ENCODE data around the gene ANKRD24. TPM values are rescaled to one million over a fixed set of nuclear protein-coding genes. Genes with fewer than 3 reads are reported as not detected.
"Not testable (repeated sequence)": the region's sequence is repeated elsewhere in the genome, so short reads cannot be mapped to it uniquely, and the experiment has no call there.

The ANKRD24 gene
- total RNA-seq, 1 experiment from 2014 or later: 0.33 TPM

DNA sequence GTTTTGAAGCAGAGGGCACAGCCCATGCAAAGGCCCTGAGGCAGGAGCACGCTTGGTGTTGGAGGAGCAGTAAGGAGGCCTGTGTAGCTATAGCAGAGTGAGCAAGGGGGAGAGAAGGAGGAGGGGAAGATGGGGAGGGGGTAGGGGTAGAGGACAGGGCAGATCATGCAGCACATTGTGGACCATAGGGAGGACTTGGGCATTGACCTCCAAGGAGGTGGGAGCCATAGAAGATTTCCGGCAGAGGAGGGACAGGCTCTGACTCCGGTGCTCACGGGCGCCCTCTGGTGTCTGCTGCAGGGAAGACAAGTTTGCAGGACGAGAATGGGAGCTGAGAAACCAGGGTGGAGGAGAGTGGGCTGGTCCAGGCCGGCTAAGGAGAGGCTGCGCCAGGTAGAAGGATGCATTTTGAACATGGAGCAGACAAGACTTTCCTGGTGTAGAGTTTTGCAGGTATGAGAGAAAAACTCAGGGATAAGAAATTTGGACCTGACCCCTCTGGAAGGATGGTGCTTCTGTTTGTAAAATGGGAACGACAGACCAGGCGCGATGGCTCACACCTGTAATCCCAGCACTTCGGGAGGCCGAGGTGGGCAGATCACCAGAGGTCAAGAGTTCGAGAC is 42.8 kb upstream of the ANKRD24 start:
- CTCF ChIA-PET: interaction anchor here (0.7 to 0.9 kb wide), 2 partner anchors 9 to 35 kb away, joined by 3 to 4 read pairs; no protein-coding TSS in a partner anchor
- H3K9ac ChIP-seq (ENCODE audit: low read length): no peak overlapping the region
- POLR2A ChIA-PET (ENCODE audit: unreplicated experiment): no interaction called here
- no peaks in the 10 kb centered on the region for H3K9me2 ChIP-seq (replicated peaks; ENCODE audit: low read length)
- H3K4me1 ChIP-seq (ENCODE audit: insufficient read depth, low read length): peaks cover 3% of the 10 kb centered on the region
- H3K4me3 ChIP-seq (ENCODE audit: low read length): 0 out of 2 replicates have a peak overlapping the region, but pooled peaks have one; percentile 21
- no peaks in the 10 kb centered on the region for H4K20me1 ChIP-seq (ENCODE audit: low read length)
- no peaks in the 10 kb centered on the region for H3K9me3 ChIP-seq (ENCODE audit: low read length)
- no peak overlapping the region for H3K27ac ChIP-seq (ENCODE audit: low read length)
- H3K79me2 ChIP-seq (ENCODE audit: low read length): no peaks in the 10 kb centered on the region
- DNase-seq (peak; percentile 71), ATAC-seq (peak; percentile 84)
- no peaks in the 10 kb centered on the region for H3F3A ChIP-seq (ENCODE audit: low read length, unreplicated experiment)
- no peaks in the 10 kb centered on the region for H3K36me3 ChIP-seq (ENCODE audit: low read depth, low read length)
- H3K4me2 ChIP-seq (ENCODE audit: low read length): peak overlapping the region; percentile 62
- TF ChIP-seq, protein P1, sequence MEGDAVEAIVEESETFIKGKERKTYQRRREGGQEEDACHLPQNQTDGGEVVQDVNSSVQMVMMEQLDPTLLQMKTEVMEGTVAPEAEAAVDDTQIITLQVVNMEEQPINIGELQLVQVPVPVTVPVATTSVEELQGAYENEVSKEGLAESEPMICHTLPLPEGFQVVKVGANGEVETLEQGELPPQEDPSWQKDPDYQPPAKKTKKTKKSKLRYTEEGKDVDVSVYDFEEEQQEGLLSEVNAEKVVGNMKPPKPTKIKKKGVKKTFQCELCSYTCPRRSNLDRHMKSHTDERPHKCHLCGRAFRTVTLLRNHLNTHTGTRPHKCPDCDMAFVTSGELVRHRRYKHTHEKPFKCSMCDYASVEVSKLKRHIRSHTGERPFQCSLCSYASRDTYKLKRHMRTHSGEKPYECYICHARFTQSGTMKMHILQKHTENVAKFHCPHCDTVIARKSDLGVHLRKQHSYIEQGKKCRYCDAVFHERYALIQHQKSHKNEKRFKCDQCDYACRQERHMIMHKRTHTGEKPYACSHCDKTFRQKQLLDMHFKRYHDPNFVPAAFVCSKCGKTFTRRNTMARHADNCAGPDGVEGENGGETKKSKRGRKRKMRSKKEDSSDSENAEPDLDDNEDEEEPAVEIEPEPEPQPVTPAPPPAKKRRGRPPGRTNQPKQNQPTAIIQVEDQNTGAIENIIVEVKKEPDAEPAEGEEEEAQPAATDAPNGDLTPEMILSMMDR (conservative IDR thresholded peaks at IDR 0.05; ENCODE audit: low read depth, low read length): peak; percentile 73
- no peak for TF ChIP-seq EZH2 (IDR thresholded peaks at IDR 0.05; ENCODE audit: low read length, unreplicated experiment)
- intact Hi-C loops (cut with micrococcal nuclease): loop anchor here (5.0 kb wide), 1 partner anchor 48 kb away; no protein-coding TSS in a partner anchor
- H2AFZ ChIP-seq (ENCODE audit: low read length): no peak overlapping the region
- H3K27me3 ChIP-seq (ENCODE audit: low read length): no peaks in the 10 kb centered on the region
- no TSS peak for BruUV-seq (replicated peaks)

DNA sequence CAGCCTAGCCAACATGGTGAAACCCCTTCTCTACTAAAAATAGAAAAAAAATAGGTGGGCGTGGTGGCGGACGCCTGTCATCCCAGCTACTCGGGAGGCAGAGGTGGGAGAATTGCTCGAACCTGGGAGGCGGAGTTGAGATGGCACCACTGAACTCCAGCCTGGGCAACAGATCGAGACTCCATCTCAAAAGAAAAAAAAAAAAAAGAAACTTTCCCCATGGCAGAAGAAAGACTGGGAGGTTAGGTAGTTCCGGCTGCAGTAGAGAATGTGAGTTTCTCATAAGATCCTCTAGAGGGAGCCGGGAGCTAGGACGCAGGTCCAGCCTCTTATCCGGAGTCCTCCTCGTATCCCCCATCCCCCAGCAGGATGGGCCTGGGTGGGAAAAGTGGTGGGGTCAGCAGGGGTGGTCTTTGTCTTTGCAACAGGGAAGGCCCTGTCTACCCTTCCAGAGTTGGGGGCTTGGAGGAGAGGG is 42.2 kb upstream of the ANKRD24 start:
- BruUV-seq (replicated peaks): no TSS peak
- TF ChIP-seq EZH2 (IDR thresholded peaks at IDR 0.05; ENCODE audit: low read length, unreplicated experiment): no peak
- TF ChIP-seq, protein P1 (conservative IDR thresholded peaks at IDR 0.05; ENCODE audit: low read depth, low read length): peak; percentile 56
- TF ChIP-seq EZH2phosphoT487 (IDR thresholded peaks at IDR 0.05; ENCODE audit: borderline replicate concordance, low read length): no peak
- Histone ChIP-seq H3K9ac (ENCODE audit: low read length) (no peak overlapping the region), H3K27me3 (ENCODE audit: low read length) (no peaks in the 10 kb centered on the region), H3K9me3 (ENCODE audit: low read length) (no peaks in the 10 kb centered on the region), H3K4me2 (ENCODE audit: low read length) (peak overlapping the region; percentile 62), H3K9me2 (replicated peaks; ENCODE audit: low read length) (no peaks in the 10 kb centered on the region), H2AFZ (ENCODE audit: low read length) (no peak overlapping the region), H3K79me2 (ENCODE audit: low read length) (no peaks in the 10 kb centered on the region), H3K4me3 (ENCODE audit: low read length) (0 out of 2 replicates have a peak overlapping the region, but pooled peaks have one; percentile 21), H3K36me3 (ENCODE audit: low read depth, low read length) (no peaks in the 10 kb centered on the region), H3K27ac (ENCODE audit: low read length) (no peak overlapping the region), H3F3A (ENCODE audit: low read length, unreplicated experiment) (no peaks in the 10 kb centered on the region), H4K20me1 (ENCODE audit: low read length) (no peaks in the 10 kb centered on the region), H3K4me1 (ENCODE audit: insufficient read depth, low read length) (peaks cover 5% of the 10 kb centered on the region)
- CTCF ChIA-PET: interaction anchor here (0.7 to 0.9 kb wide), 3 partner anchors 9 to 249 kb away, joined by 3 to 5 read pairs (median 4); no protein-coding TSS in a partner anchor
- peak; percentile 78 for ATAC-seq
- intact Hi-C loops (cut with micrococcal nuclease): loop anchor here (5.0 kb wide), 1 partner anchor 47 kb away; no protein-coding TSS in a partner anchor
- peak; percentile 64 for DNase-seq
- POLR2A ChIA-PET (ENCODE audit: unreplicated experiment): no interaction called here

DNA sequence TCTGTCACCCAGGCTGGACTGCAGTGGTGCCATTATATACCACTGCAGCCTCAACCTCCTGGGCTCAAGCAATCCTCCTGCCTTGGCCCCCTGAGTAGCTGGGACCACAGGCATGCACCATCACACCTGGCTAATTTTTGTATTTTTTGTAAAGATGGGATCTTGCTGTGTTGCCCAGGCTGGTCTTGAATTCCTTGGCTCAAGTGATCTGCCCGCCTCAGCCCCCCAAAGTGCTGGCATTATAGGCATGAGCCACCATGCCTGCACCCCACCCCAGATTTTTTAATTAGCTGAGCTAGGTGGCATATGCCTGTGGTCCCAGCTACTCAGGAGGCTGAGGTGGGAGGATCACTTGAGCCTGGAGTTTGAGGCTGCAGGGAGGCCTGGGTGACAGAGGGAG is 39.6 kb upstream of the ANKRD24 start:
- H3F3A ChIP-seq (ENCODE audit: low read length, unreplicated experiment); H2AFZ ChIP-seq (ENCODE audit: low read length); ATAC-seq; H3K9ac ChIP-seq (ENCODE audit: low read length); H3K4me3 ChIP-seq (ENCODE audit: low read length); H3K27me3 ChIP-seq (ENCODE audit: low read length); H3K4me2 ChIP-seq (ENCODE audit: low read length); CTCF ChIA-PET; POLR2A ChIA-PET (ENCODE audit: unreplicated experiment); DNase-seq; H3K36me3 ChIP-seq (ENCODE audit: low read depth, low read length); H3K27ac ChIP-seq (ENCODE audit: low read length); H3K79me2 ChIP-seq (ENCODE audit: low read length); H3K9me2 ChIP-seq (replicated peaks; ENCODE audit: low read length); BruUV-seq (replicated peaks); H4K20me1 ChIP-seq (ENCODE audit: low read length); H3K9me3 ChIP-seq (ENCODE audit: low read length): not testable (repeated sequence)
- H3K4me1 ChIP-seq (ENCODE audit: insufficient read depth, low read length): peaks cover 12% of the 10 kb centered on the region
- intact Hi-C loops (cut with micrococcal nuclease): loop anchor here (5.0 kb wide), 1 partner anchor 44 kb away; no protein-coding TSS in a partner anchor
